ENCODE measurements around the gene AP1G2. TPM values are rescaled to one million over a fixed set of nuclear protein-coding genes. Genes with fewer than 3 reads are reported as not detected.

The AP1G2 gene
- total and polyA plus RNA-seq, 2 of the 4 experiments (the other 2 are of a cell fraction) = 2.9 to 19.2 TPM

DNA sequence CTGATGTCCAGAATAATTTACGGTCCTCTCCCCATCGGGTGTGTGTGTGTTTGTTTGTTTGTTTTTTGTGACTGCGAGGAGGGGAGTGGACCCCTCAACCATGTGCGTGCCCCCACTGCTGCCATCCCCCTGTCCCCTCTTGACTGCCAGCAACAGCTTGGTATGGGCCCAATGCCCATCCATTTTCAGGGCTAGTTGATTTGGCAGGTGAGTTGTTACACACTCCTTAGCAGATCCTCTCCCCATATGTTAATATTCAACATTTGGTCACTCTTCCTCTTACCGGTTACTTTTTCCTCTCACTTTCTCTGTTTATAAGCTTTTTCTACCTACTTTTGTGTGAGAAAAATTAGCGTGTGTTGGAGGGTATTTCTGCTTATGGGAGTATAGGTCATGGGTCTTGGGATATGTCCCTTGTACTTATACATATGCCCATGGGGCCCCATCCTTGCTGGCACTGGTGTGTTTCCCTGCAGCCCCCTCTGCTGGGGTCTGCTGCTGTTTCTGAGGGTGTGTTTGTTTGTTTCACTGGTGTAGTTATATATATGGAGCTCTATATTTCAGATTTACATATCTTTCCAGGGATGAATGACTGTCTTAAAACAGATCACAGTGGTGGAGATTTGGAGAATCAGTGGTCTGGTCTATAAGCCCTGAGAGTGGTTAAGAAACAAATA lies 49.8 kb downstream of the AP1G2 start:
- H3K9ac ChIP-seq (ENCODE audit: low read depth, low read length) = no peak overlapping the region
- no peak overlapping the region for H2BK15ac ChIP-seq (ENCODE audit: low read depth, low read length)
- no peak overlapping the region for H3K14ac ChIP-seq (replicated peaks; ENCODE audit: low read depth, low read length)
- no peak overlapping the region for H2BK20ac ChIP-seq (ENCODE audit: low read depth, low read length)
- no peak overlapping the region for H3K4me2 ChIP-seq (ENCODE audit: low read depth, low read length)
- no peak overlapping the region for H3K4ac ChIP-seq (ENCODE audit: low read depth, low read length)
- H2BK120ac ChIP-seq (ENCODE audit: low read depth, low read length) = no peak overlapping the region
- intact Hi-C loops (cut with micrococcal nuclease) (no loop called here), dilution Hi-C loops (cut with HindIII; ENCODE audit: low sequenced_read_pairs, unreplicated experiment) (no loop called here), in situ Hi-C loops (cut with MboI; ENCODE audit: low sequenced_read_pairs) (no loop called here)
- H3K4me1 ChIP-seq (ENCODE audit: control insufficient read depth, insufficient read depth, low read length) = no peaks in the 10 kb centered on the region
- no peaks in the 10 kb centered on the region for H3K36me3 ChIP-seq (ENCODE audit: control insufficient read depth, insufficient read depth, low read length)
- H2AK5ac ChIP-seq (ENCODE audit: low read depth, low read length) = no peak overlapping the region
- H4K20me1 ChIP-seq (ENCODE audit: insufficient read depth, low read length) = no peaks in the 10 kb centered on the region
- H4K5ac ChIP-seq (ENCODE audit: low read depth, low read length) = no peak overlapping the region
- H2AK9ac ChIP-seq (replicated peaks; ENCODE audit: low read depth, low read length, poor library complexity) = no peak overlapping the region
- H3K27ac ChIP-seq (ENCODE audit: insufficient read depth, low read length) = no peak overlapping the region
- no peaks in the 10 kb centered on the region for H3K79me1 ChIP-seq (ENCODE audit: low read depth in 1 of 2, low read length in 2 of 2)
- ChIA-PET CTCF (no interaction called here), POLR2A (ENCODE audit: unreplicated experiment) (no interaction called here)
- H2AFZ ChIP-seq (replicated peaks; ENCODE audit: low read length, poor library complexity) = no peak overlapping the region
- no peak overlapping the region for H2BK5ac ChIP-seq (ENCODE audit: low read depth, low read length, poor library complexity, severe bottlenecking)
- WGBS, 2 experiments (ENCODE audit: extremely low coverage in 2 of 2, insufficient read length in 1 of 2) = no CpG with 5 or more reads among the region's 6 CpGs
- no TSS peak for BruUV-seq (replicated peaks)
- no peak overlapping the region for H4K8ac ChIP-seq (ENCODE audit: low read depth in 2 of 2, low read length in 2 of 2)
- H3K9me3 ChIP-seq (ENCODE audit: control insufficient read depth, insufficient read depth, low read length) = no peaks in the 10 kb centered on the region
- H3K9me1 ChIP-seq (ENCODE audit: insufficient read depth, low read length) = peaks cover 4% of the 10 kb centered on the region; the same call in 1 of the 2 replicates
- no peak overlapping the region for H3K4me3 ChIP-seq (ENCODE audit: insufficient read depth, low read depth, low read length)
- H3K23ac ChIP-seq (ENCODE audit: low read depth, low read length) = no peak overlapping the region
- no peak overlapping the region for H4K91ac ChIP-seq (ENCODE audit: insufficient read depth, low read depth, low read length)
- H3K27me3 ChIP-seq (ENCODE audit: control insufficient read depth, insufficient read depth, low read length) = no peaks in the 10 kb centered on the region; the same call in 1 of the 2 replicates
- no peak for ATAC-seq (ENCODE audit: low read depth)
- no peak overlapping the region for H3K18ac ChIP-seq (ENCODE audit: low read depth, low read length)
- no peak overlapping the region for H3K56ac ChIP-seq (ENCODE audit: extremely low read depth, insufficient read depth, low read length)
- no peak for DNase-seq
- TF ChIP-seq, protein P1, sequence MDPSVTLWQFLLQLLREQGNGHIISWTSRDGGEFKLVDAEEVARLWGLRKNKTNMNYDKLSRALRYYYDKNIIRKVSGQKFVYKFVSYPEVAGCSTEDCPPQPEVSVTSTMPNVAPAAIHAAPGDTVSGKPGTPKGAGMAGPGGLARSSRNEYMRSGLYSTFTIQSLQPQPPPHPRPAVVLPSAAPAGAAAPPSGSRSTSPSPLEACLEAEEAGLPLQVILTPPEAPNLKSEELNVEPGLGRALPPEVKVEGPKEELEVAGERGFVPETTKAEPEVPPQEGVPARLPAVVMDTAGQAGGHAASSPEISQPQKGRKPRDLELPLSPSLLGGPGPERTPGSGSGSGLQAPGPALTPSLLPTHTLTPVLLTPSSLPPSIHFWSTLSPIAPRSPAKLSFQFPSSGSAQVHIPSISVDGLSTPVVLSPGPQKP (IDR thresholded peaks at IDR 0.05; ENCODE audit: borderline replicate concordance, low read depth, low read length) = no peak
- no peak for TF ChIP-seq NFE2L2 (IDR thresholded peaks at IDR 0.05; ENCODE audit: low read depth, low read length)
- no peak for TF ChIP-seq MXI1 (IDR thresholded peaks at IDR 0.05; ENCODE audit: borderline replicate concordance, low read depth, low read length)
- TF ChIP-seq CEBPB (IDR thresholded peaks at IDR 0.05; ENCODE audit: low read depth, low read length) = no peak
- TF ChIP-seq FOS (IDR thresholded peaks at IDR 0.05; ENCODE audit: low read depth, low read length) = no peak
- TF ChIP-seq CHD1 (IDR thresholded peaks at IDR 0.05; ENCODE audit: low read depth, low read length) = no peak
- TF ChIP-seq, protein P2, sequence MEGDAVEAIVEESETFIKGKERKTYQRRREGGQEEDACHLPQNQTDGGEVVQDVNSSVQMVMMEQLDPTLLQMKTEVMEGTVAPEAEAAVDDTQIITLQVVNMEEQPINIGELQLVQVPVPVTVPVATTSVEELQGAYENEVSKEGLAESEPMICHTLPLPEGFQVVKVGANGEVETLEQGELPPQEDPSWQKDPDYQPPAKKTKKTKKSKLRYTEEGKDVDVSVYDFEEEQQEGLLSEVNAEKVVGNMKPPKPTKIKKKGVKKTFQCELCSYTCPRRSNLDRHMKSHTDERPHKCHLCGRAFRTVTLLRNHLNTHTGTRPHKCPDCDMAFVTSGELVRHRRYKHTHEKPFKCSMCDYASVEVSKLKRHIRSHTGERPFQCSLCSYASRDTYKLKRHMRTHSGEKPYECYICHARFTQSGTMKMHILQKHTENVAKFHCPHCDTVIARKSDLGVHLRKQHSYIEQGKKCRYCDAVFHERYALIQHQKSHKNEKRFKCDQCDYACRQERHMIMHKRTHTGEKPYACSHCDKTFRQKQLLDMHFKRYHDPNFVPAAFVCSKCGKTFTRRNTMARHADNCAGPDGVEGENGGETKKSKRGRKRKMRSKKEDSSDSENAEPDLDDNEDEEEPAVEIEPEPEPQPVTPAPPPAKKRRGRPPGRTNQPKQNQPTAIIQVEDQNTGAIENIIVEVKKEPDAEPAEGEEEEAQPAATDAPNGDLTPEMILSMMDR (conservative IDR thresholded peaks at IDR 0.05; ENCODE audit: low read depth, low read length) = no peak
- TF ChIP-seq, protein P3, sequence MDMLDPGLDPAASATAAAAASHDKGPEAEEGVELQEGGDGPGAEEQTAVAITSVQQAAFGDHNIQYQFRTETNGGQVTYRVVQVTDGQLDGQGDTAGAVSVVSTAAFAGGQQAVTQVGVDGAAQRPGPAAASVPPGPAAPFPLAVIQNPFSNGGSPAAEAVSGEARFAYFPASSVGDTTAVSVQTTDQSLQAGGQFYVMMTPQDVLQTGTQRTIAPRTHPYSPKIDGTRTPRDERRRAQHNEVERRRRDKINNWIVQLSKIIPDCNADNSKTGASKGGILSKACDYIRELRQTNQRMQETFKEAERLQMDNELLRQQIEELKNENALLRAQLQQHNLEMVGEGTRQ (IDR thresholded peaks at IDR 0.05; ENCODE audit: low read depth, low read length) = no peak
- TF ChIP-seq POLR2A (IDR thresholded peaks at IDR 0.05; ENCODE audit: low read depth, low read length) = no peak
- no peak for TF ChIP-seq RAD21 (IDR thresholded peaks at IDR 0.05; ENCODE audit: low read length)
- no peak for TF ChIP-seq BHLHE40 (IDR thresholded peaks at IDR 0.05; ENCODE audit: low read depth, low read length)
- no peak for TF ChIP-seq RCOR1 (IDR thresholded peaks at IDR 0.05; ENCODE audit: insufficient replicate concordance, low read length)
- no peak for TF ChIP-seq RFX5 (IDR thresholded peaks at IDR 0.05; ENCODE audit: low read depth, low read length)
- TF ChIP-seq MAFK (IDR thresholded peaks at IDR 0.05; ENCODE audit: low read depth, low read length) = no peak
- TF ChIP-seq MAZ (IDR thresholded peaks at IDR 0.05; ENCODE audit: borderline replicate concordance, low read depth, low read length) = no peak
- TF ChIP-seq SMC3 (IDR thresholded peaks at IDR 0.05; ENCODE audit: low read depth, low read length) = no peak

Data from IMR-90 (cell line).